T-helper 9 cell (primary cell): ENCODE measurements around the gene SPRR1B.
"Not testable (repeated sequence)": the region's sequence is repeated elsewhere in the genome, so short reads cannot be mapped to it uniquely, and the experiment has no call there.

Experiments used
- DNase-seq: peaks from one replicate; pipeline ENCODE4 v3.0.0-alpha.2; 2020
- total RNA-seq, 2 donors: gene quantifications; one replicate each; lab custom pipeline; 2026; lab: John Stamatoyannopoulos, UW

SPRR1B gene
- 0 reads per million in 2 donors for total RNA-seq

- no peak for DNase-seq
Observed at GRCh38 chr1:153030895-153031294, at the start of gene SPRR1B. TSS of gene SPRR1B (plus strand) at chr1:153031203. CDS start at chr1:153032346, 1,143 bp downstream.

GRCh38 chr1:152982076-152982475 lies 48.9 kb upstream of the SPRR1B start:
- DNase-seq, result no peak

GRCh38 chr1:152983234-152983633 lies 47.8 kb upstream of the SPRR1B start:
- DNase-seq, result no peak

- DNase-seq, result no peak
Observed at GRCh38 chr1:152983743-152984142, 47.3 kb upstream of the SPRR1B start, which contains the start of gene SPRR1A. TSS of gene SPRR1A (plus strand) at chr1:152984081. CDS start at chr1:152985231, 1,150 bp downstream.

GRCh38 chr1:152986578-152986977 lies 44.4 kb upstream of the SPRR1B start:
- no peak for DNase-seq

GRCh38 chr1:152993186-152993585 lies 37.8 kb upstream of the SPRR1B start:
- no peak for DNase-seq

GRCh38 chr1:152995842-152996241 lies 35.2 kb upstream of the SPRR1B start:
- DNase-seq, result no peak

GRCh38 chr1:152996633-152997400 lies 34.2 kb upstream of the SPRR1B start:
- DNase-seq, result no peak

GRCh38 chr1:152997901-152998300 lies 33.1 kb upstream of the SPRR1B start:
- no peak for DNase-seq

GRCh38 chr1:152998476-152998875 lies 32.5 kb upstream of the SPRR1B start:
- no peak for DNase-seq

- DNase-seq, result no peak
Observed at GRCh38 chr1:152999818-153000217, 31.2 kb upstream of the SPRR1B start.

- DNase-seq, result no peak
Observed at GRCh38 chr1:153000294-153000693, 30.7 kb upstream of the SPRR1B start.

GRCh38 chr1:153001382-153001781 lies 29.6 kb upstream of the SPRR1B start, which contains the start of gene SPRR3:
TSS of gene SPRR3 (plus strand) at chr1:153001749. CDS start at chr1:153003021, 1,272 bp downstream.
- DNase-seq, result no peak

- not testable (repeated sequence) for DNase-seq
Observed at GRCh38 chr1:153011235-153011758, 19.7 kb upstream of the SPRR1B start.

- DNase-seq, result not testable (repeated sequence)
Observed at GRCh38 chr1:153021829-153022228, 9.2 kb upstream of the SPRR1B start.

GRCh38 chr1:153022340-153022739 lies 8.7 kb upstream of the SPRR1B start:
- DNase-seq, result not testable (repeated sequence)

GRCh38 chr1:153023109-153023508 lies 7.9 kb upstream of the SPRR1B start:
- no peak for DNase-seq

GRCh38 chr1:153024413-153024812 lies 6.6 kb upstream of the SPRR1B start:
- DNase-seq, result no peak

GRCh38 chr1:153025797-153026196 lies 5.2 kb upstream of the SPRR1B start:
- DNase-seq, result no peak

- no peak for DNase-seq
Observed at GRCh38 chr1:153028766-153029165, 2.2 kb upstream of the SPRR1B start.

GRCh38 chr1:153032073-153032472 lies 1.1 kb downstream of the SPRR1B start:
- no peak for DNase-seq

GRCh38 chr1:153032677-153033308 lies 1.8 kb downstream of the SPRR1B start:
- DNase-seq, result no peak

GRCh38 chr1:153035211-153035610 lies 4.2 kb downstream of the SPRR1B start:
- DNase-seq, result no peak
